Measurements from ENCODE around the gene TSTD1. TPM values are rescaled to one million over a fixed set of nuclear protein-coding genes. Genes with fewer than 3 reads are reported as not detected.
"Not testable (repeated sequence)": the region's sequence is repeated elsewhere in the genome, so short reads cannot be mapped to it uniquely, and the experiment has no call there.

Gene TSTD1
- total RNA-seq, 1 donor from 2014 or later, result 24.2 TPM

DNA sequence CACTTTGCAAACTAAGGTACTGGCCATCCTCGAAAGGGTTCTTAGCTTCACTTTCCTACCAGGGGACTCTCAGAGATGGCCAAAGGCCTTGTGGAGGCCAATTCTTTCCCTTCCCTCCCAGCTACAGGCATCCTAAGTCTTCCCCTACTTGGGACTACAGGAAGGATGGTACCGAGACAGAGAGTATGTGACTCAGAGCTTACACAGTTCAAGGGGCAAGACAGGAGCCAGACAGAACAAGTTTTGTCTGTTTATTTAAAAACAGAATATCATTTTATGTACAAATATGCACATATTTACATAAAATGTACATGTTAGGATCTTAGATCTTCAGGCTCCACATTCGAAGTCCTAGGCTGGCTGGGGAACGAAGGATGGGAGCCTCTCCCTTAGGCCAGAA, 32.0 kb upstream of the TSTD1 start:
- no peak for TF ChIP-seq CTCF (IDR thresholded peaks at IDR 0.05; ENCODE audit: partially characterized antibody, unreplicated experiment)
- Mint-ChIP-seq H3K4me3 (ENCODE audit: unreplicated experiment) (no peak overlapping the region), H3K9me3 (ENCODE audit: unreplicated experiment) (peaks cover 2% of the 10 kb centered on the region), H3K36me3 (ENCODE audit: unreplicated experiment) (peaks cover 6% of the 10 kb centered on the region), H3K4me1 (ENCODE audit: low read depth, unreplicated experiment) (no peaks in the 10 kb centered on the region), H3K27ac (ENCODE audit: unreplicated experiment) (no peak overlapping the region), H3K27me3 (ENCODE audit: unreplicated experiment) (peaks cover 15% of the 10 kb centered on the region)
- DNase-seq, result no peak

DNA sequence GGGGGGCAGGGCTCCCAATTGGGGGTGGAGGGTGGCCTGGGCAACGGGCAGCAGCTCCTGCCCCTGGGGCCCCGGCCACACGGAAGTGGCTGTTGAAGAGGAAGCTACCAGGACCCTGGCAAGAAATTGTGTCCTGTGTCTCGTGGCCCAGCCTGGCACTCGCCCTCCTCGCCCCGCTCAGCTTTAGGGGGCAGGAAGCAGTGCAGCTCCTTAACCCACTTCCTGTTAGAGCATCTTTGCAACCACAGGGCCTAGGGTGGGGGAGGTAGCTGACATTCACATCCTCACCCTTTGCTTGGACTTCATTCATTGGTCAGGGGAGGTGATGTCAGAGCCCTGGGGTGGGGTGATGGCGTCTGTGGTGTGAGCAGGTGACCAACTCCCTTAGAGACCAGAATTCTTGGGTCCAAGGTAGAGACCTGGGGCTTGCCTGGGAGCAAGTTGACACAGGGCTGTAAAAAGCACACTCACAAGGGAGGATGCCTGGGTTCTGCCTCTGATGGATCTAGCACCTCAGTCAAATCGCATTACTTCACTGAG, 31.0 kb upstream of the TSTD1 start, which contains the start of gene ARHGAP30:
Gene ARHGAP30, minus strand, starts transcription at position 161 of the 540 bp plus-strand sequence. CDS start 267 bp downstream, outside the sequence.
- H3K27ac Mint-ChIP-seq (ENCODE audit: unreplicated experiment), result no peak within 1 kb of the TSS
- H3K4me3 Mint-ChIP-seq (ENCODE audit: unreplicated experiment), result no peak within 1 kb of the TSS
- peaks cover 6% of the 10 kb centered on the region for H3K36me3 Mint-ChIP-seq (ENCODE audit: unreplicated experiment)
- H3K27me3 Mint-ChIP-seq (ENCODE audit: unreplicated experiment), result peaks cover 14% of the 10 kb centered on the region
- DNase-seq, result no peak
- TF ChIP-seq CTCF (IDR thresholded peaks at IDR 0.05; ENCODE audit: partially characterized antibody, unreplicated experiment), result no peak
- H3K9me3 Mint-ChIP-seq (ENCODE audit: unreplicated experiment), result peaks cover 2% of the 10 kb centered on the region
- no peaks in the 10 kb centered on the region for H3K4me1 Mint-ChIP-seq (ENCODE audit: low read depth, unreplicated experiment)

DNA sequence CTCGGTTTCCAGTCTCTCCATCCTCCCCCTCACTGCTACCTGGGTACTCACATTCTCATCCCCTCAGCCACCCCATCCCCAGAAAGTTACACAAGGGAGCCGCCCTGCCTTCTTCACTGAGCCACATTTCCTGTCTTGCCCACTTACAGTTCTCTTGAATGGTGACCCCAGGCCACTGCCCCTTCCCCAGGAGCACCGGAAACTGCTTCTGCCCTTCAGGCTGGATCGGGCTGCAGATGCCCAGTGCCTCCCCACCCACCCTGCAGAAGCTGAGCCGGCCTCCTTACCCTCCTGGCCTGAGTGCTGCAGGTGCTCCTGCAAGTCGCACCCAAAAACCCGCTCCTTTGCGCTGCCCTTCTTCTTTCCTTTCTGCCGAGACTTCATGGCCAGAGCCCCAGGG, 30.5 kb upstream of the TSTD1 start:
- Mint-ChIP-seq H3K4me3 (ENCODE audit: unreplicated experiment) (no peak overlapping the region), H3K27ac (ENCODE audit: unreplicated experiment) (no peak overlapping the region), H3K27me3 (ENCODE audit: unreplicated experiment) (peaks cover 13% of the 10 kb centered on the region)

DNA sequence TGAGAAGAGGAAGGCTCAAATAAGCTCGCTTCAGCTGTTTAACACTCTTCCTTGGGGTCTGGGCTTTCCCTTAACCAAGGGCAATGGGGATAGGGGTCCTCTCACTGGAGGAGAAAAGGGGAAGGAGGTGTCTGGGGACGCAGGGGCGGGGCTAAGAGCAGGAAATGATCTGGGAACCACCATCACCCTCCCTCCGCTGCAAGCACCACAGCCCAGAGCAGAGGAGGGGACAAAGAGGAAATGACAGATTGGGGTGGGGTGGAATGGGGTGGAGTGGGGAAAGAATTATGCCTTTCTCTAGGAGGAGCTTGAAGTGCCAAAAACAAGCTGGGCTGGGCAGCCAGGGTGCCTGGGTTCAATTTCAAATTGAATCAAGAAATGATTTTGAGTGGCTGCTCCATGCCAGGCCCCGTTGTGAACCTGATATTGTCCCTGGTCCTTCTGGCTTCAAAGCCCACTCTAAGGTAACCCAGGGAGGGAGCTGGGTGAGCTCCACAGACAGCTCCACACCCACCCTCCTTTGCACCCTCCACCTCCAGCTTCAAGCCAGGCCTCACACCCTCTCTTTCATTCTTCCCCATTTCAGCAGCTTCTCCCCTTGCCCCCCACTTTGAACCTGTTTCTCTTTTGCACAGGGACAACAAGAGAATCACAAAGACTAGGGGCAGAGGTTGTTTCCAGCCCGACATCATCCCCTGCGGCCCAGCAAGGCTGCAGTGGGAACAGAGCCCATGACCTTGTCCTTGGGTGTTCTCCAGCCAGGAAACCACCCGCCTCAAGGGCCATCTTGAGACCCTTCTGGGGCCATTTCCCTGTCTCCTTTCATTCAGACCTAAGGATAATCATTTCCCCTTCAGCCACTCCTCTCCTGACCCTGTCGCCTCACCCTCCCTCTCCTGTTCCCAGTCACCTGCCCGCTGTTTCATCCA, 29.8 kb upstream of the TSTD1 start:
- no peak overlapping the region for H3K27ac Mint-ChIP-seq (ENCODE audit: unreplicated experiment)
- no peak for DNase-seq
- peaks cover 2% of the 10 kb centered on the region for H3K9me3 Mint-ChIP-seq (ENCODE audit: unreplicated experiment)
- H3K27me3 Mint-ChIP-seq (ENCODE audit: unreplicated experiment), result peaks cover 13% of the 10 kb centered on the region
- peaks cover 6% of the 10 kb centered on the region for H3K36me3 Mint-ChIP-seq (ENCODE audit: unreplicated experiment)
- H3K4me3 Mint-ChIP-seq (ENCODE audit: unreplicated experiment), result no peak overlapping the region
- TF ChIP-seq CTCF (IDR thresholded peaks at IDR 0.05; ENCODE audit: partially characterized antibody, unreplicated experiment), result no peak
- H3K4me1 Mint-ChIP-seq (ENCODE audit: low read depth, unreplicated experiment), result peaks cover 2% of the 10 kb centered on the region

More for the DNA sequence above, 30.5 kb upstream of the TSTD1 start:
- Mint-ChIP-seq H3K4me1 (ENCODE audit: low read depth, unreplicated experiment) (no peaks in the 10 kb centered on the region), H3K9me3 (ENCODE audit: unreplicated experiment) (peaks cover 2% of the 10 kb centered on the region), H3K36me3 (ENCODE audit: unreplicated experiment) (peaks cover 6% of the 10 kb centered on the region)
- DNase-seq, result no peak
- no peak for TF ChIP-seq CTCF (IDR thresholded peaks at IDR 0.05; ENCODE audit: partially characterized antibody, unreplicated experiment)

DNA sequence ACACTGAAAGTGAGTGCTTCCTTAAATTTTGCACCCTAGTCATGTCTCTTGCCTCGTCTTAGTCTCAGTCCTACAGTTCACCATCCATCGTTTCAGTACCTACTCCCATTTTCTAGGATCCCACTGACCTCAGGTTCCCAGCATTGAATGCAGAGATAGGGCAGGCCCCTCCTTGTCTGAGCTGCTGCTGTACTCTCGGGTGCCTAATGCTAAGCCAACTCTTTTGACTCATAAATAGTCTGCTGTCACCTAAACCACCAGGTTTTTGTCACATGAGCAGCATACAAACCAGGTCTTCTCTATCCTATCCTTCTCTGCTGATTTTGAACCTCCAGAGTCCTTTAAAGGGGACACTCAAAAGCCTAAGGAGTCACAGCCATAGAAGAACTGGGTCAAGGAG, 27.9 kb upstream of the TSTD1 start:
- DNase-seq, result no peak
- Mint-ChIP-seq H3K27ac (ENCODE audit: unreplicated experiment) (no peak overlapping the region), H3K9me3 (ENCODE audit: unreplicated experiment) (no peaks in the 10 kb centered on the region), H3K4me3 (ENCODE audit: unreplicated experiment) (no peak overlapping the region), H3K4me1 (ENCODE audit: low read depth, unreplicated experiment) (peaks cover 2% of the 10 kb centered on the region), H3K36me3 (ENCODE audit: unreplicated experiment) (peaks cover 6% of the 10 kb centered on the region), H3K27me3 (ENCODE audit: unreplicated experiment) (peaks cover 8% of the 10 kb centered on the region)
- TF ChIP-seq CTCF (IDR thresholded peaks at IDR 0.05; ENCODE audit: partially characterized antibody, unreplicated experiment), result no peak

- H3K36me3 Mint-ChIP-seq (ENCODE audit: unreplicated experiment); H3K27ac Mint-ChIP-seq (ENCODE audit: unreplicated experiment); H3K27me3 Mint-ChIP-seq (ENCODE audit: unreplicated experiment); H3K4me1 Mint-ChIP-seq (ENCODE audit: low read depth, unreplicated experiment); H3K9me3 Mint-ChIP-seq (ENCODE audit: unreplicated experiment); DNase-seq; H3K4me3 Mint-ChIP-seq (ENCODE audit: unreplicated experiment): not testable (repeated sequence)
Observed at GRCh38 chr1:161065681-161066080, 26.9 kb upstream of the TSTD1 start.

- not testable (repeated sequence) for H3K27ac Mint-ChIP-seq (ENCODE audit: unreplicated experiment); H3K9me3 Mint-ChIP-seq (ENCODE audit: unreplicated experiment); H3K4me3 Mint-ChIP-seq (ENCODE audit: unreplicated experiment); H3K4me1 Mint-ChIP-seq (ENCODE audit: low read depth, unreplicated experiment); H3K27me3 Mint-ChIP-seq (ENCODE audit: unreplicated experiment); H3K36me3 Mint-ChIP-seq (ENCODE audit: unreplicated experiment); DNase-seq
Observed at GRCh38 chr1:161063936-161064335, 25.2 kb upstream of the TSTD1 start.

All from glutamatergic neuron (in vitro differentiated cells).